HG02943 (cell line): Measurements from ENCODE around the gene CDT1.
"Not testable (repeated sequence)": the region's sequence is repeated elsewhere in the genome, so short reads cannot be mapped to it uniquely, and the experiment has no call there.

Experiments used
- ATAC-seq: cut with Tn5 transposase; IDR thresholded peaks from one replicate; pipeline ENCODE4 v1.9.1; 2021; ENCODE audit warnings: mild to moderate bottlenecking, low read depth, moderate library complexity; ENCODE audit not compliant: unreplicated experiment

The CDT1 gene

GRCh38 chr16:88782454-88783390, 20.9 kb upstream of the CDT1 start:
- ATAC-seq: no peak

GRCh38 chr16:88783391-88784073, 20.1 kb upstream of the CDT1 start:
- ATAC-seq: no peak

- ATAC-seq: no peak
Observed at GRCh38 chr16:88784074-88784855, 19.3 kb upstream of the CDT1 start.

- no peak for ATAC-seq
Observed at GRCh38 chr16:88784856-88785105, 18.8 kb upstream of the CDT1 start.

GRCh38 chr16:88785106-88785924, 18.3 kb upstream of the CDT1 start, which contains the start of gene PIEZO1:
Gene PIEZO1, minus strand, starts transcription at chr16:88785220. Its CDS starts 256 bp downstream, at chr16:88784964.
- ATAC-seq: no peak

- no peak for ATAC-seq
Observed at GRCh38 chr16:88787579-88788314, 15.8 kb upstream of the CDT1 start.

- ATAC-seq: not testable (repeated sequence)
Observed at GRCh38 chr16:88788749-88789148, 14.8 kb upstream of the CDT1 start.

GRCh38 chr16:88789594-88789993, 14.0 kb upstream of the CDT1 start:
- ATAC-seq: no peak

GRCh38 chr16:88790312-88791211, 13.0 kb upstream of the CDT1 start:
- no peak for ATAC-seq

- no peak for ATAC-seq
Observed at GRCh38 chr16:88792078-88792550, 11.5 kb upstream of the CDT1 start.

- ATAC-seq: no peak
Observed at GRCh38 chr16:88792668-88793250, 10.8 kb upstream of the CDT1 start.

- ATAC-seq: no peak
Observed at GRCh38 chr16:88793251-88793954, 10.2 kb upstream of the CDT1 start.

- ATAC-seq: no peak
Observed at GRCh38 chr16:88796278-88796677, 7.3 kb upstream of the CDT1 start.

- ATAC-seq: no peak
Observed at GRCh38 chr16:88798073-88798472, 5.5 kb upstream of the CDT1 start.

- no peak for ATAC-seq
Observed at GRCh38 chr16:88798772-88799455, 4.7 kb upstream of the CDT1 start.

GRCh38 chr16:88799569-88800276, 3.9 kb upstream of the CDT1 start:
- ATAC-seq: no peak
